KBM-7 (cell line): ENCODE measurements around the gene ARCN1.
"Not testable (repeated sequence)": the region's sequence is repeated elsewhere in the genome, so short reads cannot be mapped to it uniquely, and the experiment has no call there.

Source experiments
- DNase-seq: peaks from one replicate; pipeline ENCODE4 v3.0.0-alpha.2; 2015
- in situ Hi-C: fragments of 300-500 bp; cut with MboI; formaldehyde crosslinking; loops from 2 replicates; pipeline ENCODE4 v1.14.3; 2020; ENCODE audit warnings: low sequenced_read_pairs, low pct_unique_long_range_greater_than_20kb, mixed read lengths

The ARCN1 gene

DNA sequence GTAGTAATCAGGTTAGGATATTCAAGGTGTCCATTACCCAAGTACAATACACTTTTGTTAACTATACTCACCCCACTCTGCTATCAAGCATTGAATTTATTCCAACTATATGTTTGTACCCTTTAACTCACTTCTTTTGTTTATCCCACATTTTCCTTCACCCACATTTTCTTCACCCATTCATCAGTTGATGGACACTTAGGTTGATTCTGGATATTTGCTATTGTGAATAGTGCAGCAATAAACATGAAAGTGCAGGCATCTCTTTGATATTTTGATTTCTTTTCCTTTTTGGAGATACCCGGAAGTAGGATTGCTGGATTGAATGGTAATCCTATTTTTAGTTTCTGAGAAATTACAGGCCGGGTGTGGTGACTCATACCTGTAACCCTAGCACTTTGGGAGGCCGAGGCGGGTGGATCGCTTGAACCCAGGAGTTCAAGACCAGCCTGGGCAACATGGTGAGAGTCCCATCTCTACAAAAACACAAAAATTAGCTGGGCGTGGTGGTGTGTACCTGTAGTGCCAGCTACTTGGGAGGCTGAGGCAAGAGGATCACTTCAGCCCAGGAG, 34.7 kb upstream of the ARCN1 start:
- in situ Hi-C loops = no loop called here
- no peak for DNase-seq

DNA sequence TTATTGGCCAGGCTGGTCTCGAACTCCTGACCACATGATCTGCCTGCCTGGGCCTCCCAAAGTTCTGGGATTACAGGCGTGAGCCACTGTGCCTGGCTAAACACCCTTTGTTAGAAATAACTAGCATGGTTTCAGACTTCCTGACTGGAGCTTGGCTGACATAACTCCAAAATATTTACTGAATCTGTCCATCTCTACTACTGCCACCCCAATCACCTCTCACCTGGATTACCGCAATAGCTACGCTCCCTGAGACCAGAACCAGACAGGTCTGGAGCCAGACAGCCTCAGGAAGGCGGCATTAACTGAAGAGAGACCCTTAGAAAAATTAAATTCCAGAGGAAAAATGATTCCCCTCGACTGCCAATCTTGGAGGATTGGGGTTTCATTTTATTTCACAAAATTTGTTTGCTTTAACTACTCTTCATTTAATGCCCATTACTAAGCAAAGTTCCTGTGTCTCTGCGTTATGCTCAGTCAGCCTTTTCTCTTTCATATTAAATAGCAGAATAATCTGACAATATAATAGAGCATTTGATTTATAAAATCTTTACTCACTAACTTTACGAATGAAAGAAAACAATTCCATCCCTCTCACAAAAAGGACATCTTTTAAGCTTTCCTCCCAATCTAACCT, 28.1 kb upstream of the ARCN1 start:
- no peak for DNase-seq
- in situ Hi-C loops = no loop called here

DNA sequence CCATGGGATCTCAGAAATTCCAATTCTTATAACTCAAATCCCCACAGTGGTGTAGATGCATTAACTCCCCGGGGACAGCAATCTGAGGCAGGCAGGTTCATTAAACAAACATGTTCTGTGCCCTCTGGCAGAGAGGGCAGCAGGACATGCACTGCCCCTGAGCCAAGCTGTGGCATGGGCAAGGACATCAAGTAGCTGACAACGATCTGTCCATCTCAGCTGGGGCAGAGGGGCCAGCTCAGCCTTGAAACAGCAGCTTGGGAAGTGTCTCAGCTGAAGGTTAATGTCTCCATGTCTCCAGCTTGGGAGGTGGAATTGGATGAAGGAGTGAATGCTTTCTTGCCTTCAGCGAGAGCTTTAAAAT, 27.6 kb upstream of the ARCN1 start:
- in situ Hi-C loops = no loop called here
- DNase-seq = no peak

DNA sequence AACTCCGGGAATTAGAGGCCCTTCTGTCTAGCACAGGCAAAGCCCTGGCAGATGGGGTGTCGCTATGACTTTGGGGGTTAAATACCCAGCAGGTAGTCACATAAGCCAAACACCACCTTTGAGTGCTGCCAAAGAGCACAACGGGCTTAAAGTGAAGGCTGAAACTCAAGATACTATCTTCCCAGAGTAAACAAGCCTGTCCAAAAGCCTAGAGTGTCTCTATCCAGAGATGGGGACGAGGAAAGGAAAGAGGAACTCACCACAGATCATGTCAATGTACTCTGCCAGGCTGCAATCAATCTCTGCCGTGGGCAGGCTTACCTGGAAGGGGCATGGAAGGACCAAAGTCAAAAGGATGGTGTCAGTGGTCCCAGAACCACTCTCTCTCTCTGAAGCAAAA, 26.7 kb upstream of the ARCN1 start:
- in situ Hi-C loops = no loop called here
- DNase-seq = no peak

DNA sequence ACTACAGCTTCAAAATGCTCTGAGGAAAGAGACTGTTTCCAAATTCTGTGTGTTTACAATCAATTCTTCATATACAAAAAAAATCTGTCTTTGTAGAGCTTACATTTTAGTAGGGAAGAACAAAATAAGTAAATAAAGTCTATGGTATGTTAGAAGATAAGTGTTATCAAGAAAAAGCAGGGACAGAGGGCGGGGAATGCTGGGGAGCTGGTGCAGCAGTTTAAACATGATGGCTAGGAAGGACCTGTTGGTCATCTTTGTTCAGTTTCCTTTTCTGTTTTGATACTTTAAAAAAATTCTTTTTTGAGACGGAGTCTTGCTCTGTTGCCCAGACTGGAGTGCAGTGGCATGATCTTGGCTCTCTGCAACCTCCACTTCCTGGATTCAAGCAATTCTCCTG, 25.1 kb upstream of the ARCN1 start:
- no peak for DNase-seq
- in situ Hi-C loops = no loop called here

DNA sequence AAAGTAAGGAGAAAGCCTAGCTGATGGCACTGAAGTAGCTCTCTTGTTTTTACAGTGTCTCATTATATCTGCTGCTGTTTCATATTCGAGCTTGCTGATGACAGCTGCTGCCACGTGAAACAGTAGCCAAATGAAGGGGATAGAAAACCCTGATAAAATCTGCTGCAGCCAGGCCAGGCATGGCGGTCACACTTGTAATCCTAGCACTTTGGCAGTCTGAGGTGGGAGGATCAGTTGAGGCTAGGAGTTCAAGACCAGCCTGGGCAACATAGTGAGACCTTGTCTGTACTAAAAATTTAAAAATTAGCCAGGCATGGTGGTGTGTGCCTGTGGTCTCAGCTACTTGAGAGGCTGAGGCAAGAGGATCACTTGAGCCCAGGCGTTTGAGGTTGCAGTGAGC, 19.9 kb upstream of the ARCN1 start:
- no peak for DNase-seq
- in situ Hi-C loops = no loop called here

DNA sequence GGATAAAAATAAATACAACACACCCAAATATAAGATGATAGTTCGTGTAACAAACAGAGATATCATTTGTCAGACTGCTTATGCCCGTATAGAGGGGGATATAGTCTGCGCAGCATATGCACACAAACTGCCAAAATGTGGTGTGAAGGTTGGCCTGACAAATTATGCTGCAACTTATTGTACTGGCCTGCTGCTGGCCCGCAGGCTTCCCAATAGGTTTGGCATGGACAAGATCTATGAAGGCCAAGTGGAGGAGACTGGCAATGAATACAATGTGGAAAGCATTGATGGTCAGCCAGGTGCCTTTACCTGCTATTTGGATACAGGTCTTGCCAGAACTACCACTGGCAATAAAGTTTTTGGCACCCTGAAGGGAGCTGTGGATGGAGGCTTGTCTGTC, 11.4 kb upstream of the ARCN1 start:
- in situ Hi-C loops = no loop called here
- no peak for DNase-seq

DNA sequence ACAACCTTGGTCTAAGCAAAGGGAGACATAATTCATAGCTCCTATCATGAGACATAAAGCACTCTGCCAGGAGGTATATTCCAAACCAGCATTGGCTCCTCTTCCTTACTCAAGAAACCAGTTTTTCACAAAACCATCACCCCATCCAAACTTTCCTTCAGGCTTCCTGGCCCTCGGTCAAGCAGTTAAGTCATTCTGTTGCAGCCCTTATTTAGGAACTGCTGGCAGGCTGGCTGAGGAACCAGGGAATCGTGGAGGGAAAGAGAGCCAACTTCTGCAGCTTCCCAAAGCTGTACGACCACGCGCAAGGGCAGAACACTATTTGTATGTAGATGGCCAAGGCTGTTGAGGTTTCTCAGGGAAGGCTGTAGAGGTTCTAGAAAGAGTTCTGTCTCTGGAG, 7.2 kb upstream of the ARCN1 start:
- no peak for DNase-seq
- in situ Hi-C loops = no loop called here

DNA sequence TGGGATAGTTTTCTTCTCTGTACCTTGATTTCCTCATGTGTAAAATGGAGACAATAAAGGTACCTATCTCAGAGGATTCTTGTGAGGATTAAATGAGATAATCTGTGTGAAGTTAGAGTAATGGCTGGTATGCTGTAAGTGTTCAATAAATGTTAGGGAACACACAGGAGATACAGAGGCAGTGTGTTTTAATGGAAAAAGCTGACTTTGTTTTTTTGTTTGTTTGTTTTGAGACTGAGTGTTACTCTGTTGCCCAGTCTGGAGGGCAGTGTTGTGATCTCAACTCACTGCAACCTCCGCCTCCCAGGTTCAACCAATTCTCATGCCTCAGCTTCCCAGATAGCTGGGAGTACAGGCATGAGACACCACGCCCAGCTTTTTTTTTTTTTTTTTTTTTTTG, 2.5 kb upstream of the ARCN1 start:
- in situ Hi-C loops = no loop called here
- DNase-seq = no peak

DNA sequence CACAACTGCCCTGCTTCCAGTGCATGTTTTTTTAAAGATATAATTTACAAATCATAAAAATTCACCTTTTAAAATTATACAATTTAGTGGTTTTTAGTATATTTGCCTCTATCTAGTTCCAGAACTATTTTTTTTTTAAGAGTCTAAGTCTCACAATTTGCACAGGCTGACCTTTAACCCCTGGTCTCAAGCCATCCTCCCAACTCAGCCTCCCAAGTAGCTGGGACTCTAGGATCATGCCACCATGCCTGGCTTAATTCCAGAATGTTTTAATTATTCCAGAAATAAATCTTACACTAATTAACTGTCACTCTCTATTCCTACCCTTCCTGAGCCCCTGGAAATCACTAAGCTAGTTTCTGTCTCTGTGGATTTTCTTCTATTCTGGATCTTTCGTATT, 1.4 kb upstream of the ARCN1 start:
- in situ Hi-C loops = no loop called here
- DNase-seq = no peak

DNA sequence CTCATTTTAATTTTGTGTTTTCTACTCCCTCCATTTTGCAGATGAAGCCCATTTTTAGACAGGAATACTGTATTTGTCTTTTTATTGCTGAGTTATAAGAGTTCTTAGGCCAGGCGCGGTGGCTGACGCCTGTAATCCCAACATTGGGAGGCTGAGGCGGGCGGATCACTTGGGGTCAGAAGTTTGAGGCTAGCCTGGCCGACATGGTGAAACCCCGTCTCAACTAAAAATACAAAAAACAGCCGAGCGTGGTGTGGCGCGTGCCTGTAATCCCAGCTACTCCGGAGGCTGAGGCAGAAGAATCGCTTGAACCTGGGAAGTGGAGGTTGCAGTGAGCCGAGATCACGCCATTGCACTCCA, 528 bp upstream of the ARCN1 start:
- peak; percentile 11 for DNase-seq
- in situ Hi-C loops = not testable (repeated sequence)

DNA sequence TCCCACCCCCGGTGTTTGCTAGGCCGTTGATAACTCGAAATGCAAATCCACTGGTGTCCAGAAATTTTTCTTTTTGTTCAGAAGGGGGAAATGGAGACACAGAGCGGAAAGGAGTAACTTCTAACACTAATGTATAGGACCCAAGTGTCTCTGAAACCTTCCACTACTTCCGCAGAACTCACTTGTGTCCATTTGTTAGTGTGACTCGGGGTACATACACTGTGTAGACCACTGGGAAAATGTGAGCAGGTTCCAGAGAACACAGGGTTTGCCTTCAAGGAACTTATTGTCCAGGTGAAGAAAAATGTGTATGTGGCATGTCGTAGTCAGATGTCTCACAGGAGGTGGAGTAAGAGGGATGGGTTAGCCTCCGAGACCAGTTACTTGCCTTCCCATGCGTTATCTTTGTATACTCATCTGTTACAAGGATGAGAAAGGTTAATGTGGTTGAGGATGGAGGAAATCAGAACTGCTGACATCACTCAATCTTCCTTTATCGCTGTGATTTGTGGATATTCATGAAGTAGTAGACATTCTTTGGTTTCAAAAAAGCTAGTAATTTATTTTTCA, 857 bp downstream of the ARCN1 start:
- peak; percentile 44 for DNase-seq
- in situ Hi-C loops = no loop called here

DNA sequence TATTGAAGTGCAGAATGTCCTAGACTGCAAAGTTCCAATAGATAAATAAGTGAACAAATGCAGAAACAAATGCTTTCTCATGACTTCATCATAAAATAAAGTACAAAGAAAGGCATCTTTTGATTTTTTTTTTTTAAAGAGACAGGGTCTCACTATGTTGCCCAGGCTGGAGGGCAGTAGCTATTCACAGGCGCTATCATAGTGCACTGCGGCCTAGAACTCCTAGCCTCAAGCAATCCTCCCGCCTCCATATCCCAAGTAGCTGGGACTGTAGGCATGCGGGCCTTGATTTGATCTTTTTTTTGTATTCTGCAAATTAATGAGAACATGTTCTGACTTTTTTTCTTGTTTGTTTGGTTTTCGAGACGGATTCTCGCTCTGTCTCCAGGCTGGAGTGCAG, 2.4 kb downstream of the ARCN1 start:
- no peak for DNase-seq
- in situ Hi-C loops = no loop called here

DNA sequence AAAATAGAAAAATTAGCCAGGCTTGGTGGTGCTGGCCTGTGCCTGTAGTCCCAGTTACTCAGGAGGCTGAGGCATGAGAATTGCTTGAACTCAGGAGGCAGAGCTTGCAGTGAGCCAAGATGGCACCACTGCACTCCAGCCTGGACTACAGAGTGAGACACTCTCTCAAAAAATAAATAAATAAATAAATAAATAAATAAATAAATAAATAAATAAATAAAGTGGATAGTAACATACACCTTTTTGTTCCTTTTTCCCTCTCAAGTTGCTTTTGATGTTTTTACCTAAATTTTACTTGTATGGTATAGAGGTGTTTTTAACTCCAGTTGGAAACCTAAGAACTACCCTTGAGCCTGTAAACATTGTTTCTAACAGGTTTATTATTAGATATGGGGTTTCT, 5.8 kb downstream of the ARCN1 start:
- DNase-seq, in situ Hi-C loops: not testable (repeated sequence)

DNA sequence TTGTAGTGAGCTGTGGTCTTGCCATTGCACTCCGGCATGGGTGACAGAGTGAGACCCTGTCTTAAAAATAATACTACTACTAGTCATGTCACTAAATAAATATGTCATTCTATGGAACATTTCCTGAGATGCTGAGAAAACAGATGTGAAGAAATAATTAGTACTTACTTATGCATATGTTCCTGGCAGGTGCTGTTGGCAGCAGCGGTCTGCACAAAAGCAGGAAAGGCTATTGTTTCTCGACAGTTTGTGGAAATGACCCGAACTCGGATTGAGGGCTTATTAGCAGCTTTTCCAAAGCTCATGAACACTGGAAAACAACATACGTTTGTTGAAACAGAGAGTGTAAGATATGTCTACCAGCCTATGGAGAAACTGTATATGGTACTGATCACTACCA, 8.8 kb downstream of the ARCN1 start:
- DNase-seq = no peak
- in situ Hi-C loops = no loop called here

DNA sequence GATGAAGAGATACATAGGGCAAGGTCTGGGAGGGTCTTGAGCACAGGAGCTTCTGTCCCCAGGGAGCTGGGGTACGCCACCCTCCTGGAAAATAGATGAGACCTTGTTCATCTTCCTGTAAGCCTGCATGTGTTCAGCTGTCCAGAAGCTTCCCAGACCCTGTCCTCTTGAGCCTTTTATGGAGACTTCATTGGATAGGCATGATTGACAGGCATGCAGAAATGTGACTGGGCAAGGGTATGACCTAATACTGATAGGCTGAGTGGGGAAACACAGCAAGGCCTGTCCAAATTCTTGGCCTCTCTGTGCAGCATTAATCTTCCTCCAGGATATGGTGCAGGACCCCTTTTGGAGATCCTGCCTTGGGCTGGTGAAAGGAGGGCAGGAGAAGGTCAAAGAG, 15.7 kb downstream of the ARCN1 start:
- DNase-seq = no peak
- in situ Hi-C loops = no loop called here

DNA sequence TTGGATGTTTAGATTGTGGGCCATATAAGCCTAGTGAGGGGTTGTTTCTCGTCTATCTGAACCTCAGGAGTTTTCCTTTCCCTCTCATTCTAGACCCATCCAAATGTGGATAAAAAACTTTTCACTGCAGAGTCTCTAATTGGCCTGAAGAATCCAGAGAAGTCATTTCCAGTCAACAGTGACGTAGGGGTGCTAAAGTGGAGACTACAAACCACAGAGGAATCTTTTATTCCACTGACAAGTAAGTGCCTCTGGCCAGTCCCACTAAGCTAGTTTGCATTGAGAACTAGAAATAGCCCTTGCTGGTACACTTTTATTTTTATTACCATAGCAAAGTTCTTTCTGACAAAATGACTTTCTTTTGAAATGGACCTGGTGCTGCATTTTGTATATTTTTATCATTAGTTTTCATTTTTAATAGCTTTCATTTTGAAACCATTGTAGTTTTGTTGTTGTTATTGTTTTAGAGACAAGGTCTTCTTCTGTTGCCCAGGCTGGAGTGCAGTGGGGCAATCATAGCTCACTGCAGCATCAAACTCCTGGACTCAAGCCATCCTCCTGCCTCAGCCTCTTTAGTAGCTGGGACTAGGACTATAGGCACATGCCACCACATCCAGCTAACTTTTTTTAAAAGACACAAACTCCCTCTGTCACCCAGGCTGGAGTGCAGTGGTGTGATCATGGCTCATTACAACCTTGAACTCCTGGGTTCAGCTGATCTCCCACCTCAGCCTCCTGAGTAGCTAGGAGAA, 20.6 kb downstream of the ARCN1 start:
- no peak for DNase-seq
- in situ Hi-C loops = no loop called here

DNA sequence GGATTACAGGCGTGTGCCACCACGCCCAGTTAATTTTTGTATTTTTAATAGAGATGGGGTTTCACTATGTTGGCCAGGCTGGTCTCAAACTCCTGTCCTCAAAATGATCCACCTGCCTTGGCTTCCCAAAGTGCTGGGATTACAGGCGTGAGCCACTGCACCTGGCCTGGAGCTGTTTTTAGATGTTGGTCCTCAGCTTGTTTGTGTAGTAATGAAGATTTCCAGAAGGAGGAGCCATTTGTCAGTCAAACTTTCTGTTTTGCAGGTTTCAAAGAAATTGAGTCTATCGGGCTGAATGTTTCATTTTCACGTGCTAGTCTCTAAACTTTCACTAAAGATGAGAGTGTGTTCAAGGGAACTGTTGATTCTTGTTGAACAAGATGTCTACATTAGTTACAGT, 22.8 kb downstream of the ARCN1 start:
- in situ Hi-C loops = not testable (repeated sequence)
- DNase-seq = peak; percentile 69

DNA sequence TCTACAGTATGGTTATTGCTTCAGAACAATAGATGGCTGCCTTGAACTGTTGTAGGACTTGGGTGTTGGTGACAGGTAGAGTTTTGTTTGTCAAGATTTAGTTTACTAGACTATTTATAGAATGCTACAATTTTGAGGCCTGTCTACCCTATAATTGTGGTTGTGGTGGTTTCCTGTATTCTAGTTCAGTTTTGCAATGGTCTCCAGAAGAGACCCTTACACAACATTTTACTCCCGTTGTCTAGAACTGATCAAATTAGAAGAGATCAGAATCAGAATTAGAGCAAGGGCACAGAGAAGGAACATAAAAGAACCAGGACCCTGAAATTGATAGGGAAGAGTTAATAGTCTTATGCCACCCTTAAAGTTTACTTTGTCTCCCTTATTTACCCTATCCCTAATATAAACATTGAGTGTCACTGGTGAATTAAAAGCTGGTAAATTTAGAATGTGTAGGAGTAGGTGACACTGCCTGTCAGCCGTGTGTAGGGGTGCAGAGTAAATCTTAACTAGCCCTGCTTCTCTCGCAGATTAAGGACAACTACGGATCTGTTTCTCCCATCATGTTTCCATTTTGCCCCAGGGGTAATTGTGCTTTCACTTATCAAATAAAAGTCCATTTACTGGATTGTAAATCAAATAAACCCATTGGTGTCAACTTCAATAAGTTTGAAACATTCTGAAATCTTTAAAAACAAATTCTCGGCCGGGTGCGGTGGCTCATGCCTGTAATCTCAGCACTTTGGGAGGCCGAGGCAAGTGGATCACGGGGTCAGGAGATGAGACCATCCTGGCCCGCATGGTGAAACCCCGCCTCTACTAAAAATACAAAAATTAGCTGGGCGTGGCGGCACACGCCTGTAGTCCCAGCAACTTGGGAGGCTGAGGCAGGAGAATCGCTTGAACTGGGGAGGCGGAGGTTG, 24.3 kb downstream of the ARCN1 start:
- DNase-seq = peak; percentile 43
- in situ Hi-C loops = no loop called here

DNA sequence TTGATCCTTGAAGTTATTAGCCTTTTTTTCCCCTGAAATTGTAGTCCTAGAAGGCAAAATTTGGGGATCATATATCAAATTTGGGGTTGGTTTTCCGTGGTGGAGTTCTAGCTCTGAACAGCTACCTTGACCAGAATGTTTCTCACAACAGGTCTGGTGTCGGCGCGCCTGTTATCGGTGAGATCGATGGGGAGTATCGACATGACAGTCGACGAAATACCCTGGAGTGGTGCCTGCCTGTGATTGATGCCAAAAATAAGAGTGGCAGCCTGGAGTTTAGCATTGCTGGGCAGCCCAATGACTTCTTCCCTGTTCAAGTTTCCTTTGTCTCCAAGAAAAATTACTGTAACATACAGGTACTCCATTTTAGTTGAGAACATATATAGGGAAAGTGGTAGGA, 25.3 kb downstream of the ARCN1 start:
- no peak for DNase-seq
- in situ Hi-C loops = no loop called here
